Panc1 (cell line): Measurements from ENCODE around the gene SPACA6.

Experiments
- POLR2AphosphoS5 ChIP-seq: IDR thresholded peaks from 2 replicates; pipeline ENCODE4 v1.6.1; 2012; ENCODE audit warnings: mild to moderate bottlenecking, low read depth, low read length, moderate library complexity
- TCF7L2 ChIP-seq: IDR thresholded peaks from 2 replicates; pipeline ENCODE4 v1.6.1; 2011; ENCODE audit warnings: mild to moderate bottlenecking, low read depth, low read length, inconsistent platforms
- TF ChIP-seq, protein P1 (sequence below): fragments of 450-650 bp; IDR thresholded peaks from 2 replicates; pipeline ENCODE4 v1.5.1; 2017; ENCODE audit warnings: mild to moderate bottlenecking
- TF ChIP-seq, protein P2 (sequence below), 2 experiments: IDR thresholded peaks; 2 replicates each; pipeline ENCODE4 v1.6.1; 2011 to 2012; ENCODE audit warnings: low read depth in 2 of 2, control low read depth in 1 of 2, low read length in 1 of 2, mild to moderate bottlenecking in 1 of 2, moderate library complexity in 1 of 2; ENCODE audit not compliant: insufficient read depth in 1 of 2

DNA sequence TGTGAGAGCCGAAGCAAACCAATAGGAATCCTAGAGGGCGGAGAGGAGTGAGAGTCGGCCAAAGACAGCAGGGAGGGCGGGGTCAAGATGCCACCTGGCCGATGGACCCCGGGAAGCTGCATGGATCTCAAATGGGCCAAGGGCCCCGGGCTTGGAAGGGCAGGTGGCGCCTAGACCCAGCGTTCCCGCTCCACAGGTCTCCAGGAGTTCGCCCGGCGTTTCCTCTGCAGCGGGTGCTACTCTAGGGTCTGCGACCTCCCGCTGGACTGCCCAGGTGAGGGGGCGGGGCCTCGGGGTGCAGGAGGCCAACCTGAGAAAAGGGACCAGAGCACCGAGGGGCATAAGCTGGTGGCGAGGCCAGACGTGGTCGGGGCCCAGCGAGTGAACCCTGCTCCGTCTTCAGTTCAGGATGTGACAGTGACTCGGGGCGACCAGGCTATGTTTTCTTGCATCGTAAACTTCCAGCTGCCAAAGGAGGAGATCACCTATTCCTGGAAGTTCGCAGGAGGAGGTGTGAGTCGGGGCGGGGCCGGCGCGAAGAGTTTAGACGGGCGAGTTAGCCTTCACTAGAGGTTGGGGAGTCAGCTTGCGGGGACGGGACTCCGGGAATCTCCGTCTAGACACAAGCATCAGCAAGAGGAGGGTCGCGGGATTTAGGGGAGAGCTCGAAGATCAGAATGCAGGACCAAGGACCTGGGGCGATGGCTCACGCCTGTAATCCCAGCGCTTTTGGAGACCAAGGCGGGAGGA lies 9.9 kb downstream of the SPACA6 start:
- TF ChIP-seq, protein P1, sequence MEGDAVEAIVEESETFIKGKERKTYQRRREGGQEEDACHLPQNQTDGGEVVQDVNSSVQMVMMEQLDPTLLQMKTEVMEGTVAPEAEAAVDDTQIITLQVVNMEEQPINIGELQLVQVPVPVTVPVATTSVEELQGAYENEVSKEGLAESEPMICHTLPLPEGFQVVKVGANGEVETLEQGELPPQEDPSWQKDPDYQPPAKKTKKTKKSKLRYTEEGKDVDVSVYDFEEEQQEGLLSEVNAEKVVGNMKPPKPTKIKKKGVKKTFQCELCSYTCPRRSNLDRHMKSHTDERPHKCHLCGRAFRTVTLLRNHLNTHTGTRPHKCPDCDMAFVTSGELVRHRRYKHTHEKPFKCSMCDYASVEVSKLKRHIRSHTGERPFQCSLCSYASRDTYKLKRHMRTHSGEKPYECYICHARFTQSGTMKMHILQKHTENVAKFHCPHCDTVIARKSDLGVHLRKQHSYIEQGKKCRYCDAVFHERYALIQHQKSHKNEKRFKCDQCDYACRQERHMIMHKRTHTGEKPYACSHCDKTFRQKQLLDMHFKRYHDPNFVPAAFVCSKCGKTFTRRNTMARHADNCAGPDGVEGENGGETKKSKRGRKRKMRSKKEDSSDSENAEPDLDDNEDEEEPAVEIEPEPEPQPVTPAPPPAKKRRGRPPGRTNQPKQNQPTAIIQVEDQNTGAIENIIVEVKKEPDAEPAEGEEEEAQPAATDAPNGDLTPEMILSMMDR, result no peak
- TF ChIP-seq, protein P2, sequence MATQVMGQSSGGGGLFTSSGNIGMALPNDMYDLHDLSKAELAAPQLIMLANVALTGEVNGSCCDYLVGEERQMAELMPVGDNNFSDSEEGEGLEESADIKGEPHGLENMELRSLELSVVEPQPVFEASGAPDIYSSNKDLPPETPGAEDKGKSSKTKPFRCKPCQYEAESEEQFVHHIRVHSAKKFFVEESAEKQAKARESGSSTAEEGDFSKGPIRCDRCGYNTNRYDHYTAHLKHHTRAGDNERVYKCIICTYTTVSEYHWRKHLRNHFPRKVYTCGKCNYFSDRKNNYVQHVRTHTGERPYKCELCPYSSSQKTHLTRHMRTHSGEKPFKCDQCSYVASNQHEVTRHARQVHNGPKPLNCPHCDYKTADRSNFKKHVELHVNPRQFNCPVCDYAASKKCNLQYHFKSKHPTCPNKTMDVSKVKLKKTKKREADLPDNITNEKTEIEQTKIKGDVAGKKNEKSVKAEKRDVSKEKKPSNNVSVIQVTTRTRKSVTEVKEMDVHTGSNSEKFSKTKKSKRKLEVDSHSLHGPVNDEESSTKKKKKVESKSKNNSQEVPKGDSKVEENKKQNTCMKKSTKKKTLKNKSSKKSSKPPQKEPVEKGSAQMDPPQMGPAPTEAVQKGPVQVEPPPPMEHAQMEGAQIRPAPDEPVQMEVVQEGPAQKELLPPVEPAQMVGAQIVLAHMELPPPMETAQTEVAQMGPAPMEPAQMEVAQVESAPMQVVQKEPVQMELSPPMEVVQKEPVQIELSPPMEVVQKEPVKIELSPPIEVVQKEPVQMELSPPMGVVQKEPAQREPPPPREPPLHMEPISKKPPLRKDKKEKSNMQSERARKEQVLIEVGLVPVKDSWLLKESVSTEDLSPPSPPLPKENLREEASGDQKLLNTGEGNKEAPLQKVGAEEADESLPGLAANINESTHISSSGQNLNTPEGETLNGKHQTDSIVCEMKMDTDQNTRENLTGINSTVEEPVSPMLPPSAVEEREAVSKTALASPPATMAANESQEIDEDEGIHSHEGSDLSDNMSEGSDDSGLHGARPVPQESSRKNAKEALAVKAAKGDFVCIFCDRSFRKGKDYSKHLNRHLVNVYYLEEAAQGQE (IDR thresholded peaks at IDR 0.05; ENCODE audit: insufficient read depth in 1 of 2, low read depth in 2 of 2, low read length in 1 of 2), result no peak
- TF ChIP-seq POLR2AphosphoS5 (no peak), TCF7L2 (no peak)
